Frontal cortex (tissue), 4 donors: ENCODE results near the gene MACROD1. TPM values are rescaled to one million over a fixed set of nuclear protein-coding genes. Genes with fewer than 3 reads are reported as not detected.

Experiments used
- DNase-seq, 2 donors: peaks; one replicate each; pipeline ENCODE4 v3.0.0; 2012; ENCODE audit warnings: low spot score in 2 of 2
- FAIRE-seq: peaks from 2 replicates; lab custom pipeline; 2012; peaks lifted over from hg19 to GRCh38; lab: Jason Lieb, UNC
- total RNA-seq: library from RNA; depleted of rRNA; stranded (reverse); fragments of >200 nt; gene quantifications from one replicate; pipeline ENCODE4 v1.2.3, GENCODE V29; 2014
- donor health status: control.
- donor health status: control.
- donor health status: control.

MACROD1 gene
- total RNA-seq, 1 donor from 2014 or later = 19.6 TPM

DNA sequence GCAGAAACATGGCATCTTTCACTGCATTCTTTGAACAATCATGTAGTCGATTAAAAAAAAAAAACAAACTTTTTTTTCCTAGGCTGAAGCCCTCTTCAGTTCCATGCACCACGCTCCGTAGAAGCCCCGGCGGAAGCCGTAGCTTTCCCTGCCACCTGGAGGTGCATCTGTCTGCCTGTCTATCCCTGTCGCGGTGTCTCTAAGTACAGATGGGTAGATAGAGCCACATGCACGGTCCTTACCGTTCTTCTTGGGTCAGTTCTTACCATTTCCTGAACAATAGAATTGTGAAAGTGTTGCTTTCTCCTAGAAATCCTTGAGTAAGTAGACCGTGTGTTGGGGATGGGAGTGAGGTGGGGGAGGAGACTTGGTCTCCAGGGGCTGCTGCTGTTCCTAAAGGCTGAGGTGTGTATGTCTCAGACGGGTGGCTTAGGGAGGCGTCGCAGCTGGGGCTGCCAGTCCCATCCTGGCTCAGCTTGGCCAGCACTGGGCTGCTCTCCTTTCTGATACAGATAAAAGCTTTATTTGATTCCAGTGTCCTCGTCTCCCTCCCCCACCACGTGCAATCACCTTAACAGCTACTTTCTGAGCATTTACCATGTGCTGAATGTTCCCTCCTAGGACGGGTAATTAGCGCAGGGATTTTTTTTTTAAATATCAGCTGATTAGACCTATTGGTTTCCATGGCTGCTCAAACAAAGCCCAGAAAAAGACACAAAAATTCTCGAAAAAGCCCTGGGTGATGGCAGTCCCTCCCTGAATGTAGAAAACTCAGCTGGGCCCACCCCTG lies 46.8 kb downstream of the MACROD1 start:
- DNase-seq = no peak

DNA sequence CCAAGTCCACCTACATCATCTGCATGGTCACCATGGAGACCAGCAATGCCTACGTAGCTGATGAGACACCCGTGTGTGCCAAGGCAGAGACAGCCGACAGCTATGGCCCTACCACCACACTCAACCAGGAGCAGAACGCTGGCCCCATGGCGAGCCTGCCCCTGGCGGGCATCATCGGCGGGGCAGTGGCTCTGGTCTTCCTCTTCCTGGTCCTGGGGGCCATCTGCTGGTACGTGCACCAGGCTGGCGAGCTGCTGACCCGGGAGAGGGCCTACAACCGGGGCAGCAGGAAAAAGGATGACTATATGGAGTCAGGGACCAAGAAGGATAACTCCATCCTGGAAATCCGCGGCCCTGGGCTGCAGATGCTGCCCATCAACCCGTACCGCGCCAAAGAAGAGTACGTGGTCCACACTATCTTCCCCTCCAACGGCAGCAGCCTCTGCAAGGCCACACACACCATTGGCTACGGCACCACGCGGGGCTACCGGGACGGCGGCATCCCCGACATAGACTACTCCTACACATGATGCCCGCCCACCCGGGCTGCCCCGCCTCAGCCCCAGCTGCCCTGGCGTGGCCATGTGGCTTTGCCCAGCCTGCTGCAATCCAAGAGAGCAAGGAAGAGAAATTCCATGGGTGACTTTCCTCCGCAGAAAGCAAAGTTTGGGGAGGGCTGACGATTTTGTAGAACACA lies 48.0 kb downstream of the MACROD1 start:
- FAIRE-seq (no peak), DNase-seq (peak in 1 of 2 donors; percentile 52)

More for the DNA sequence above, 46.8 kb downstream of the MACROD1 start:
- FAIRE-seq = no peak

DNA sequence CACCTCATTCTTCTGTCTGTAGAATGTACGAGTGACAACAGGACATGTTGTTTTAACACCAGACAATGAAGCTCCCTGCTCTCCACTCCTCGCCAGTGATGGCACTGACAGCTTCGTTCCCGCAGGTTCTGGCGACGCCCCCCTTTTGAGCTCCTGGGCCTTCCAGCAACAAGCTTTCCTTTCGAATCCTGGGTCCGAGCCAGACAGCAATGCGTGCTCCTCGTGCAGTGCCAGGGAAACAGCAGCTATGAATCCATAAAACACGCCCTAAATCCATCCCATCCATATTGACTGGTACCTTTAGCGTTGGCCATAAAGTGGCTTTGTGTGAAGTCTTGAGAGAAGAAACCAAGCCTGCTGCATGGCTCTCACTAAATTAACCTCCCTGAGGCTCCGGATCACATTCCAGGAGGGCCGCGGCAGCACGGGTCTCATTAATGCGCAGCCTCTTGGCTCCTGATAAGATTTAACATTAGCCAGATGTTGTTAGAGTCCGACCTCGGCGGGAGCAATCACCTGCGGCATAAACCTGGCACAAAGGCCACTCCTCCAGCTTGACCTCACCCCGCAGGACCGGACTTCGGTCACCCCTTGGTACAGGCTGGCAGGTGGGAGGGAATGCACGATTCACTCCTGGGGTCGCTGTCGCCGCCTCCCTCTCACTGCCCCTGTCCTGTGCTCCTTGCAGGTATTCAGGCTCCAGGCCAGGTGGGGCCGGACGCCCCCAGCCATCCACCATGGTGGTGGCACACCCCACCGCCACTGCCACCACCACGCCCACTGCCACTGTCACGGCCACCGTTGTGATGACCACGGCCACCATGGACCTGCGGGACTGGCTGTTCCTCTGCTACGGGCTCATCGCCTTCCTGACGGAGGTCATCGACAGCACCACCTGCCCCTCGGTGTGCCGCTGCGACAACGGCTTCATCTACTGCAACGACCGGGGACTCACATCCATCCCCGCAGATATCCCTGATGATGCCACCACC lies 50.1 kb downstream of the MACROD1 start:
- FAIRE-seq (no peak), DNase-seq (no peak)

DNA sequence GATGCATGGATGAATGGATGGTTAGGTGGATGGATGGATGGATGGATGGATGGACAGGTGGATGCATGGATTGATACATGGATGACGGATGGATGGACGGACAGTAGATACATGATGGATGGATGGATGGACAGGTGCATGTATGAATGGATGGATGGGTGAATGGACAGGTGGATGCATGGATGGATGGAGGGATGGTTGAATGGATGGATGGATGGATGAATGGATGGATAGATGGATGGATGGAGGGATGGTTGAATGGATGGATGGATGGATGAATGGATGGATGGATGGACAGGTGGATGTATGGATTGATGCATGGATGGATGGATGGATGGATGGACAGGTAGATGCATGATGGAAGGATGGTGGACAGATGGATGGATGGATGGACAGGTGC lies 51.7 kb downstream of the MACROD1 start:
- no peak for FAIRE-seq
- no peak for DNase-seq

DNA sequence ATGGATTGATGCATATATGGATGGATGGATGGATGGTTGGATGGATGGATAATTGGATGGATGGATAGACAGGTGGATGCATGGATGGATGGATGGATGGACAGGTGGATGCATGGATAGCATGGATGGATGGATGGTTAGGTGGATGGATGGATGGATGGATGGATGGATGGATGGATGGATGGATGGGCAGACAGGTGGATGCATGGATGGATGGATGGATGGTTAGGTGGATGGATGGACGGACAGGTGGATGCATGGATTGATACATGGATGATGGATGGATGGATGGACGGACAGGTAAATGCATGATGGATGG lies 52.5 kb downstream of the MACROD1 start:
- DNase-seq (no peak), FAIRE-seq (no peak)

DNA sequence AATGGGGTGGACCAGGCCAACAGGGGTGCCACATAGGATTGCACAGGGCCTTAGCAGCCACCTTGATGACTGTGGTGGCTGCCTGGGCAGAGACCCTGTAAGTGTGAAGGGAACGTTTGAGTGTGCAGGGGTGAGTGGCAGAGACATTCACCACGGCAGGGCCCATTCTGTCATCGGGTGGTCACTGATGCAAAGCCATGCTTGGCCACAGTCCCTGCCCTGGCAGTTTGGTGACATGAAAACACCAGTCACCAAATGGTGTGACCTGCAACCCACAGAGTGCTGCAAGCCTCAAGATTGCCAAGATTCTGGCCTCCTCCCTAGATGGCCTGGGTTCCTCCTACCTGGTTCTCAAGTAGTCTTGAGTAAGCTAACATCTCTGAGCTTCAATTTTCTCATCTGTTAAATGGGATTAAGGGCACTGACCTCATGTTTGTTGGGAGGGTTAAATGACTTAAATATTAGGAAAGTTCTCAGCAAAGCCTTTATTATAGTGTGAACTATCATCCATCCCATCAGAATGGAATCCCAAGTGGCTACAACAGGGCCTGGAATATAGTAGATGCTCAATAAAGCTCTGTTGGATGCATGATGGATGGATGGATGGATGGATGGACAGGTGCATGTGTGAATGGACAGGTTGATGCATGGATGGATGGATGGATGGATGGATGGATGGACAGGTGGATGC lies 53.0 kb downstream of the MACROD1 start:
- no peak for DNase-seq
- no peak for FAIRE-seq

DNA sequence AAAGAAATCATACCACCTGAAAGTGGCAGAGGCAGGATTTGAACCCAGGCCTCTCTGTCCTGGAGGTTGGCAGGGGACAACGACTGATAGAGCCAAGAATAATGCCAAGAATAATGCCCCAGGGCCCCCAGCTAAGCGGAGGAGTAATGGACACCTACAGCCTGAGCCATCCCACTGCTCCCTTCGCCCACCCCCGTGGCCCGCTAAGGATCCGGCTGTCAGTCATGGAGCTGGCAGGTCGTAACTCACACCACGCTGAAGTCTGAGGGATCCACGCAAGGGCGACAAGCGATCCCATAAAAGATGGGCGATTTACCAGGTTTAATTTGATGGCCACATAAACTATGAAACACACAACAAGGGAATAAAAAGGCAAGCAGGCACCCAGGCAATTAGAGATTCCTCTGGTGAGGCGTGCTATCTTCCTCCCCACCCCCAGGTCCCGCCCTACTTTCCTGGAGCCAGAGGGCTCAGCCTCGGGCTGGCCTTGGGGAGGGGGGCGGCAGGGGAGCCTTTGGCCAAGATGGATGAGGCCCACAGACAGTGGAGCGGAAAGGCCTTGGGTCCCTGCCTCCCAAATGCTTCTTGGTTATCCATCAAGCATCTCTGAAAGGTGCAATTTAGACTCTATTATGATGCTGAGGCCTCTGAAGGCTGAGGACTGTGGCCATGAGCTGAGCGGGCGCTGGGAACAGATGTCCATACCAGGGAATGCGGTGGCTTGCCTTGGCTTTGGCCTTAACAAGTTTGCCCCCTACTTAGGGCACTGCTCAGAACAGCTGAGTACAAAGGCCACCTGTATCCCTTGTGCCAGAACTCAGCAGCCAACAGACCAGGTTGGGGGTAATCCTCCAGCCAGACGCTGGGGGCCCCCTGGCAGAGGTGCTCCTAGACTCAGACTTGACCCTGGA lies 55.2 kb downstream of the MACROD1 start:
- no peak for FAIRE-seq

DNA sequence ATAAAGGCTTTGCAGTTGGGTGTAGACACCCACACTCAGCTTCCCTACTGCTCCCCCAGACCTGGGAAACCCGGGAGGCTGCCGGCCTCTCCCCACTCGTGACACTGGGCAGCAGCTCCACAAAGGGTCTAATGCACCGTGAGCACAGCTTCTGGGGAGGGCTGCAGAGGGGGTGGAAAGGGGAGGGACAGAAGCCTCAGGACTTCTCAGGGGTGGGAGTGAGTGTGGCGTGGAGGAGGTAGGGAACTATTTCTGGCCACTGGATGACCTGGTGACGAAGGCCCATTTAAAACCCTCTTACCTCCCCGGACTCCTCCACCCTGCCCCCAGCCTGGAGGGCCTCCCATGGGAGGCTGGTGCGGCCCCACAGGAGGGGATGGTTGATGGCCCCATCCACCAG lies 56.6 kb downstream of the MACROD1 start:
- DNase-seq (no peak), FAIRE-seq (no peak)

More for the DNA sequence above, 55.2 kb downstream of the MACROD1 start:
- no peak for DNase-seq

DNA sequence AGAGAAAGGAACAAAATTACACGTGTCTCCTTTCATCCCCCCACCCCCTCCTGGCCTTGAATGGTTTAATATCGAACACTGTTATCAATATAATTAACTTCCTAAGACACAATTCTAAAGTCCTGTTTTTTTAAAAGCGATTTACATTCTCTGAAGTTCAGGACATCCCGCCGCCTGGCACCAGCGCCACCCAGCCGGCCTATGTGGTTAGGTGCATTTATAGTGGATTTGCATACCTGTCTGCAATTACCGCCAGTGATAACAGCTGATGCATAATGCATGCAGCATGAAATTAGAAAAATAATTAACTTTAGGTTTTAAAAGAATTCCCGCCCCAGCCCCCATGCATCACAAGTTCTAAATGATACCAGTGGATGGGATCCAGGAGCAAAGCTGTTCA lies 58.6 kb downstream of the MACROD1 start:
- no peak for DNase-seq
- FAIRE-seq = no peak

DNA sequence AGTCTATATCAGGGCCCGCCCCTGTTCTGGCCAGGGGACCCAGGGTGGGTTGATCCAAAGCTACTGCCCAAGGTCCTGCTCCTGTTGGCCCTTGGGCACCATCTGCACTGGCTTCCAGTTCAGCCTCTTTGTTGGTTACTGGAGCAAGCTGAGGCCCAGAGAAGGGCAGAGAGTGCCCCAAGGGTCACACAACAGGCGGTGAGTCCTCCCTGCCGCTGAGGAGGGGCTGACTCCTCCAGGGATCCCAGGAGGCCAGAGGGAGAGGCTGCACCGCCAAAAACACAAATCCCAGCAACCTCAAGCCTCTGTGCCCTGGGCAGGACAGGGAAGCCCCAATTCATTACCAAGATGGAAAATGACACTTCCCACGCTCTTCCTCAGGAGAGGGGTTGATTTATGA lies 61.3 kb downstream of the MACROD1 start:
- FAIRE-seq (no peak), DNase-seq (no peak)

DNA sequence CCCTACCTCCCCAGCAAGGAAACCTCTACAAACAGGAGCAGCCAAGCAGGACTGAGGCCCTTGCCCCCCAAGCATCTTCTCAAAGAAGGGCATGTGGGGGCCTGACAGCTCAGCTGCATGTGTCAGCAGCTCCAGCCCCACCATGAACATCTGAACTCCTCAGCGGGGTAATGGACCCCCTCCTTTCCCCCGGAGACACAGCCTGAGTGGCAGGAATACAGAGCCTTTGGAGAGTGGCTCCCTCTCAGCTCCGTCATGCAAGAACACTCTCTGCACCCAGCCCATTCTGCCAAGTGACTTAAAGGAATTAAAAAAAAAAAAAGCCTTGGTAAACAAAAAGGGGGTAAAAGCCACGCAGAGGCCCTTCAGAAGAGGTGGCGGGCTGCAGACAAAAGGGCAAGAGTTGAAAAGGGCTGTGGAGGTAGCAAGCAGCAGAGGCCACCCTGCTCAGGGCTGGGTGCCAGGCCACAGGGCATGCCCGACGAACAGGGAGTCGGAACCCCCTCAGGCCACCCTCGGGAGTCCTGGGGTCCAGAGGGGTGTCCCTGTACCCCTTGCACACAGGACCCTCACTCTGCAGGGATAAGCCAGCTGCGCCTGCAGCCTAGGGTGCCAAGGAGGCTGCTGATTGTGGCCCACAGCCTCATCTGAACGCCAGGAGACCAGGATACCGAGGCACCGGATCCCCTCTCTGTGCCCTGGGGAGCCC lies 62.5 kb downstream of the MACROD1 start:
- no peak for DNase-seq
- no peak for FAIRE-seq

DNA sequence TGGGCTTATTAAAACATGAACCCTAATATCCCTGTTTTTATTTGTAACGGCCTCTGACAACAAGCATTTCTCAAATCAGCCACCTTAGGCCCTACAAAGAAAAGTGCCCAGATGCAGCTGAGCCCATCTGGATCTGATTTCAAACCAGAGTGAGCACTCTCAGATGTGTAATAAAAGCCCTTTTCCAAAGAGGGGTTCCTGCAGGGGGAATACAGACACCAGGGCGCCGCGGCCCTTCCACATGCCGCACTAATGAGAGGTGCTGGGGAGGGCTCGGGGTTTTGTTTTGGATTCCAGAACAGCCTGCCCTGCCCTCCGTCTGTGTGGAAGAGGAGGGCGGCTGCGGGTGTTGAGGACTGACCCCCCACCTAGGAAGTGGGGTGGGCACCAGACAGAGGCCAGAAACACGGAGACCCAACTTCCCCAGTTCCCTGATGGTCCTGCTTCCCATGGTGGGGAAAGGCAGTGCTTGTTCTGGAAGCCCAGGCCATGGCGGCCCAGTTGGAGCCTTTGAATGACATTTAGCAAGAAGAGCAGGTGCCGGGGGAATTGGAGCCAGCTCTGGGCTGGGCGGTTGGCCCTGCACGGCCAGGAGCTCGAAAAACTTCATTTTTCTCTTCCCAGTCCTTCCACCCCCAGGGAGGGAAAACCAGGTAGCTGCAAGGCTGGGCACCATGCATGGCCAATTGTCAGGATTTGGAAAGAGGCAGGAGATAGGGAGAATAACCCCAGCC lies 63.7 kb downstream of the MACROD1 start:
- DNase-seq (no peak), FAIRE-seq (no peak)

DNA sequence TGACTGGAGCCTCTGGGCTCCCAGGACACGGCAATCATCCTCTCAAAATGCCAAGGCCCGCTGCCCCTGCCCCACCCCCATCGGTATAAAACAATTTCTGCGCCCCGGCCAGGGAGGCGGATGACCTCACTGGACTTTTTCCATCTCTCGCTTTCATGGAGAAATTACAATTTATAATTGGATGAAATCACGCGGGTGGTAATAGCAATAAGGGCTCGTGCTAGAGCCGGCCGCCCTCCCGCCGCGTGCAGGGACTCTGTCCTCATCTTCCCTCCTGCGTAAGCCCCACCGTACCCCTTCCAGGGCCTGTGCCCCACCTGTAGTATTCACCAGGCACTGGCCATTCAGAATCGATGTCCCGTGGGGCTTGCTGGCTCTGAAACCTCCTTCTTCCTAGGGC lies 64.5 kb downstream of the MACROD1 start:
- DNase-seq (no peak), FAIRE-seq (no peak)

DNA sequence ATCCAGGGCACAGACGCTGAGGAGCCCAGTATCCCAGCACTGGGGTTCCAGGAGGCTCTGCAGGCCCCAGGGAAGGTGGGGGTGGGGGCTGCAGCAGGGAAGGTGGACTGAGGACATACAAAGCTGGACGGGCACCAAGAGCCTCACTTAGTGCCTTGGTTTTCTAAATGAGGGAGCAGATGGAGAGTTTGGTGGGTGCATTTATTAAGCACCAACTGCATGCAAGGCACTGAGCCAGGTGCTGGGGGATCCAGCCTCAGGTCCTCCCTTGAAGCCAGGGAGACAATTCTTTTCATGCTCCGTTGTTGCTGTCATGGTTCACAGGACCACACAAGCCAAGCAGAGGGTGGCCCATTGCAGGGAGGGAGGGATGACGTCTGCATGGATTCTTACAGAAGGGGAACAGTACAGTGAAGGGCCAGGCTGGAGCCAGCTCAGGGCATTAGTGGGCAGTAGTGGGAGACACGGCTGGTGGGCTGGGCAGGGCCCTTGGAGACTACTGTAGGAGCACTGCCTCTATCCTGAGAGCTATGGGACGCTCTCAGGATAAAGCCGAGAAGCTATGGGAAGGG lies 65.0 kb downstream of the MACROD1 start:
- DNase-seq (no peak), FAIRE-seq (no peak)

DNA sequence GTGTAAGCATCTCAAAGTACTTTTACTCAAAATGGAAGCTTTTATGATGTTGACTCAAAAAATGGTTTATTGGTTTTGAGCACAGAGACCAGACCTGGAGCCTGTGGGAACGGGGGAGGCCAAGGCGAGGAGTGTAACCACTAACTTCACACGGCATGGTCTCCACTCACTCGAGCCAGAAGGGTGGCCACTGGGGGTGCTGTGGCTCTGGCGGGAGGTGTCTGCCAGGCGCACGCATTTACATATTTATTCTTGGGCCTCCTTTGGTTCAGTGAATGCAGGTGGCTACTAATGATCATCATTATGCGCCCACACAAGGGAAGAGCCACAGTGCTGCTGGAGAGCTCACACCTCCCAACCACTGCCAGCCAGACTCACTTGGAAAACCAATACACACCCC lies 65.6 kb downstream of the MACROD1 start:
- DNase-seq = no peak

DNA sequence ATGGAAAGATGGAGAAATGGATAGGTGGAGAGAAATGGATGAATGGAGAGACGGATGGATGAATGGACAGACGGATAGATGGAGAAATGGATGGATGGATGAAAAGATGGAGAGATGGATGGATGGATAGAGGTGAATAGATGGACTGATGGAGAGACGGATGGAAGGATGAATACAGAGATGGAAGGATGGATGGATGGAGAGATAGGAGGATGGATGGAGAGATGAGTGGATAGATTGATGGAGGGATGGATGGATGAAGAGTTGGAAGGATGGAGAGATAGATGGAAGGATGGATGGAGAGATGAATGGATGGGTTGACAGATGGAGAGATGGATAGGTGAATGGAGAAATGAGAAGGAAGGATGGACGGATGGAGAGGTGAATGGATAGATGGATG lies 66.5 kb downstream of the MACROD1 start:
- DNase-seq (no peak), FAIRE-seq (no peak)

More for the DNA sequence above, 65.6 kb downstream of the MACROD1 start:
- no peak for FAIRE-seq

DNA sequence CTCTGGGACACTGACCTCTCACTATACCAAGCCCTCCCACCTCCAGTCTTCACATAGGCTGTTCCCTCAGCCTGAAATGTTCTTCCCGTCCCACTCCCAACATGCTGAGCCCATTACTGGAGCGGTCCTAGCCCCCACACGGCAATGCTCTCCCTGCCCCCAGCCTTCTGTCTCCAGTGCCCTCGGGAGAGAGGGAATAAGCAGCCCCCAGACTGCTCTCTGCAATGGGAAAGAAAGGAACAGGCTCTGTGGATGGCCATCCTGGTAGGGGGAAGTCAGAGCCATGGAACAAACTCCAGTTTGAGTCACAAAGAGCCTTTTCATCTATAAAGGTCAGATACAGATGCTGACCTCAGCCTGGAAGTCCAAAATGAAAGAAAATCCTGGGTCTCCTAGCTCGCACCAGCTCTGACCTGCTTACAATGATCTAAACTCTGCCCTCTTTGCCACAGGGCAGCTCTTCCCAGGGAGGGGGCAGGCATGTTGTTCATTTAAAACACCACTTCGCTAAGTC lies 67.5 kb downstream of the MACROD1 start:
- no peak for FAIRE-seq
- no peak for DNase-seq
